OCI-LY1 (cell line): ENCODE results near the gene ADGRV1.
"Not testable (repeated sequence)": the region's sequence is repeated elsewhere in the genome, so short reads cannot be mapped to it uniquely, and the experiment has no call there.

Experiments used
- H2AFZ ChIP-seq: fragments of 200-600 bp; sonication (generic), shearing (Covaris generic); 2 replicates; pipeline ENCODE4 v1.6.0; 2014; ENCODE audit warnings: antibody characterized with exemption, mild to moderate bottlenecking, low read length
- H3F3A ChIP-seq: fragments of 200-600 bp; sonication (generic), shearing (Covaris generic); 2 replicates; pipeline ENCODE4 v1.6.0; 2014; ENCODE audit warnings: mild to moderate bottlenecking, antibody characterized with exemption, low read length, moderate library complexity; ENCODE audit not compliant: insufficient read depth
- H3K27ac ChIP-seq: fragments of 200-600 bp; sonication (generic); 2 replicates; pipeline ENCODE4 v1.5.1; 2014; ENCODE audit warnings: low read length, mixed run types, mild to moderate bottlenecking, low read depth; ENCODE audit not compliant: poor library complexity, severe bottlenecking
- H3K27me3 ChIP-seq: fragments of 200-600 bp; sonication (generic); 2 replicates; pipeline ENCODE4 v1.6.0; 2014; ENCODE audit warnings: antibody characterized with exemption, mild to moderate bottlenecking, low read length, moderate library complexity; ENCODE audit not compliant: insufficient read depth
- H3K36me3 ChIP-seq: fragments of 200-600 bp; sonication (generic); 2 replicates; pipeline ENCODE4 v1.6.1; 2014; ENCODE audit warnings: mild to moderate bottlenecking, antibody characterized with exemption, low read length, moderate library complexity, mixed read lengths; ENCODE audit not compliant: insufficient read depth
- H3K4me1 ChIP-seq: fragments of 200-600 bp; sonication (generic); 2 replicates; pipeline ENCODE4 v1.5.1; 2014; ENCODE audit warnings: mild to moderate bottlenecking, low read length, moderate library complexity; ENCODE audit not compliant: insufficient read depth, severe bottlenecking
- H3K4me2 ChIP-seq: fragments of 200-600 bp; sonication (generic), shearing (Covaris generic); 2 replicates; pipeline ENCODE4 v1.6.1; 2014; ENCODE audit warnings: low read length
- H3K4me3 ChIP-seq: fragments of 200-600 bp; sonication (generic); 2 replicates; pipeline ENCODE4 v1.5.1; 2014; ENCODE audit warnings: low read length, low read depth, mild to moderate bottlenecking, mixed read lengths; ENCODE audit not compliant: poor library complexity, severe bottlenecking
- H3K79me2 ChIP-seq: fragments of 200-600 bp; shearing (Covaris generic); 2 replicates; pipeline ENCODE4 v1.6.1; 2016; ENCODE audit warnings: mixed run types, low read length, mixed read lengths; ENCODE audit not compliant: insufficient read depth
- H3K9ac ChIP-seq: fragments of 200-600 bp; sonication (generic), shearing (Covaris generic); 2 replicates; pipeline ENCODE4 v1.6.1; 2014; ENCODE audit warnings: mild to moderate bottlenecking, low read length, mixed read lengths
- H3K9me2 ChIP-seq: fragments of 200-600 bp; sonication (generic), shearing (Covaris generic); 2 replicates; pipeline ENCODE4 v1.6.1; 2014; ENCODE audit warnings: low read depth, mild to moderate bottlenecking, low read length, mixed read lengths
- H3K9me3 ChIP-seq: fragments of 200-600 bp; shearing (Covaris generic); 2 replicates; pipeline ENCODE4 v1.6.1; 2014; ENCODE audit warnings: low read length, mixed read lengths
- H4K20me1 ChIP-seq: fragments of 200-600 bp; sonication (generic), shearing (Covaris generic); 2 replicates; pipeline ENCODE4 v1.6.0; 2016; ENCODE audit warnings: mild to moderate bottlenecking, low read length; ENCODE audit not compliant: insufficient read depth
- EZH2 ChIP-seq: fragments of 200-600 bp; sonication (generic), shearing (Covaris generic); IDR thresholded peaks from 2 replicates; pipeline ENCODE4 v1.8.0; 2017; ENCODE audit warnings: borderline replicate concordance, mixed run types, mild to moderate bottlenecking, antibody characterized with exemption, low read length, moderate library complexity, mixed read lengths
- TF ChIP-seq, protein P1 (sequence below): fragments of 200-600 bp; sonication (generic), shearing (Covaris generic); IDR thresholded peaks from 2 replicates; pipeline ENCODE4 v1.5.1; 2017; ENCODE audit warnings: mild to moderate bottlenecking, antibody characterized with exemption, low read length, moderate library complexity, mixed read lengths

The ADGRV1 gene

DNA sequence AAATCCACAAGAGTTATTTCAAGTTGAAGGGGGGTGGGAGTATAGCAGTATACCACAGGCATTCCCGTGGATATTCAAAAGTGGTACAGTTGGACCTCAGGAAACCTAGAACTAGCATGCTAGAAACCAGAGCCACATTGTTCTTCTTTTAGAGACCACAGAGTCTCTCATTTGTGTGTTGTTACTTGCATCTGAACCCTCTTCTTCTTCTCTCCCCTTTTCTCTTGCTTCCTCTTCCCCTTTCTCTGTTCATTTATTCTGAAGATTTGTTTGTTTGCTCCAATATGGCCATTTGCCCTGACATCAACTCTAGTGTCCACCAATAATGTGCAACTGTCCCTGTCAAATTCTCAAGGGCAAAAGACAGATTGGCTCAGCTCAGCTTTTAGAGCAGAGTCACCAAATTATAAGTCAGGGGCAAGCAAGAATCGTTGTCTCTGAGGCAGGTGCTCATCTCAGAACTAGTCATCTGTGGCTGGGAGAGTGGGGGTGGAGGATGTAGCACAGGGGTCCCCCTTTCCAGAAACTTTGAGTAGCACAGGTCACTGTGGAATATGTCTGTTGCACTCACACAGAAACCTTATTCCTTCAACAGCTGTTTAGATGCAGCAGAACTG lies 503.5 kb downstream of the ADGRV1 start:
- TF ChIP-seq, protein P1, sequence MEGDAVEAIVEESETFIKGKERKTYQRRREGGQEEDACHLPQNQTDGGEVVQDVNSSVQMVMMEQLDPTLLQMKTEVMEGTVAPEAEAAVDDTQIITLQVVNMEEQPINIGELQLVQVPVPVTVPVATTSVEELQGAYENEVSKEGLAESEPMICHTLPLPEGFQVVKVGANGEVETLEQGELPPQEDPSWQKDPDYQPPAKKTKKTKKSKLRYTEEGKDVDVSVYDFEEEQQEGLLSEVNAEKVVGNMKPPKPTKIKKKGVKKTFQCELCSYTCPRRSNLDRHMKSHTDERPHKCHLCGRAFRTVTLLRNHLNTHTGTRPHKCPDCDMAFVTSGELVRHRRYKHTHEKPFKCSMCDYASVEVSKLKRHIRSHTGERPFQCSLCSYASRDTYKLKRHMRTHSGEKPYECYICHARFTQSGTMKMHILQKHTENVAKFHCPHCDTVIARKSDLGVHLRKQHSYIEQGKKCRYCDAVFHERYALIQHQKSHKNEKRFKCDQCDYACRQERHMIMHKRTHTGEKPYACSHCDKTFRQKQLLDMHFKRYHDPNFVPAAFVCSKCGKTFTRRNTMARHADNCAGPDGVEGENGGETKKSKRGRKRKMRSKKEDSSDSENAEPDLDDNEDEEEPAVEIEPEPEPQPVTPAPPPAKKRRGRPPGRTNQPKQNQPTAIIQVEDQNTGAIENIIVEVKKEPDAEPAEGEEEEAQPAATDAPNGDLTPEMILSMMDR: no peak
- no peak for TF ChIP-seq EZH2
- H3K4me1 ChIP-seq: no peaks in the 10 kb centered on the region
- H3F3A ChIP-seq: no peaks in the 10 kb centered on the region
- no peaks in the 10 kb centered on the region for H3K79me2 ChIP-seq
- H3K4me2 ChIP-seq: no peak overlapping the region
- no peaks in the 10 kb centered on the region for H3K9me3 ChIP-seq
- no peaks in the 10 kb centered on the region for H3K27me3 ChIP-seq
- no peaks in the 10 kb centered on the region for H4K20me1 ChIP-seq
- H3K9ac ChIP-seq: no peak overlapping the region
- H3K9me2 ChIP-seq: no peaks in the 10 kb centered on the region
- H3K36me3 ChIP-seq: no peaks in the 10 kb centered on the region
- no peak overlapping the region for H2AFZ ChIP-seq
- H3K4me3 ChIP-seq: no peak overlapping the region
- H3K27ac ChIP-seq: no peak overlapping the region

DNA sequence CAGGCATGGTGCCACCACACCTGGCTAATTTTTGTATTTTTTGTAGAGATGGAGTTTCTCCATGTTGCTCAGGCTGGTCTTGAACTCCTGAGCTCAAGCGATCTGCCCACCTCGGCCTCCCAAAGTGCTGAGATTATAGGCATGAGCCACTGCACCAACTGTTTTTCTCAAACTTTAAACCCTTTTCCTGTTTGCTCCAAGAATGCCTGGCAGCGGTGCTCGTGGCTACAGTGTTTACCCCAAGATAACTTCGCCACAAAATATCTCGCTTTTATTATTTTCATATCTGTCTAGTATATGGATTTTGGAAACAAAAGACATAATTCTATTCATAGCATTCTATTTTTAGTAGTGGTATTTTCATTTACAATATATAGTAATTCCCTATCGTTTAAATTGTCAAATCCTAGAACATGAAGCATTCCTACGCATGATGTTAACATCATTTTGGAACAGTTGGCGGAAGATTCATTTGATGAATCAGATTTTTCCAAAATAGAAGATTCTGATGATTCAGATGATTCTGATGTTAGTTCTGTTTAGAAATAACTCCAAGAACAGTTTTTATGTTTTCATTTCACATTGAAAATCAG lies 504.6 kb downstream of the ADGRV1 start:
- not testable (repeated sequence) for H3K9me3 ChIP-seq, H3K4me1 ChIP-seq, H3K9ac ChIP-seq, H4K20me1 ChIP-seq, H3K9me2 ChIP-seq, H3F3A ChIP-seq, H3K4me2 ChIP-seq, H3K79me2 ChIP-seq, H3K27ac ChIP-seq, H2AFZ ChIP-seq, H3K36me3 ChIP-seq, H3K4me3 ChIP-seq, H3K27me3 ChIP-seq

DNA sequence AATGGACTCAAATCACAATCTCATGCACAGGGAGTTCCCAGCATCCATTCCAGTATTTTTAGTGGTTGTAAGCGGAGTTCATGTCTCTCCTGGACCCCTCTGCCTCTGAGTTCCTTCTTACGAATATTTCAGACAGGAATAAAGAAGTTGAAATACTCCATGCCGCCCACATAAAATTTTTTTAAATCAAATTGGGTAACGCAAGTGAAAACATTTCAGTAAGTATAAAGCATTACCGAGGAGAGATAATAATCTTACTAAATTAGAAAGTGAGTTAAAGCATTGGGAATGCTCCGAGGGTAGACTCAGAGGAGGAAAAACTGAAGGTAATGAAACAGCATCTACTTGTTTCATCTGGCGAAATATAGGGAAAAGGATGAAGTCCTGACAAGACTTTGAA lies 506.9 kb downstream of the ADGRV1 start:
- H3K36me3 ChIP-seq: no peaks in the 10 kb centered on the region
- no peaks in the 10 kb centered on the region for H3K9me3 ChIP-seq
- no peak overlapping the region for H3K9ac ChIP-seq
- H3K79me2 ChIP-seq: no peaks in the 10 kb centered on the region
- no peak for TF ChIP-seq EZH2
- TF ChIP-seq, protein P1: no peak
- no peaks in the 10 kb centered on the region for H4K20me1 ChIP-seq
- no peak overlapping the region for H3K4me3 ChIP-seq
- no peaks in the 10 kb centered on the region for H3K9me2 ChIP-seq
- H3K27me3 ChIP-seq: no peaks in the 10 kb centered on the region
- no peak overlapping the region for H3K4me2 ChIP-seq
- no peak overlapping the region for H2AFZ ChIP-seq
- H3K4me1 ChIP-seq: no peaks in the 10 kb centered on the region
- H3F3A ChIP-seq: no peaks in the 10 kb centered on the region
- H3K27ac ChIP-seq: no peak overlapping the region

DNA sequence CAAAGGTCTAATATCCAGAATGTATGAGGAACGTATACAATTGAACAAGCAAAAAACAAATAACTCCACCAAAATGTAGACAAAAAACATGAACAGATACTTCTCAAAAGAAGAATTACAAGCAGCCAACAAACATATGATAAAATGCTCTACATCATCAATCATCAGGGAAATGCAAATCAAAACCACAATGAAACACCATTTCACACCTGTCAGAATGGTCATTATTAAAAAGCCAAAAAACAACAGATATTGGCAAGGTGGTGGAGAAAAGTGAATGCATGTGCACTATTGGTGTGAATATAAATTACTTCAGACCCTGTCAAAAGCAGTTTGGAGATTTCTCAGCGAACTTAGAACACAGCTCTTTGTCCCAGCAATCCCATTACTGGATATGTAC lies 510.8 kb downstream of the ADGRV1 start:
- Histone ChIP-seq H2AFZ (no peak overlapping the region), H3K27me3 (no peaks in the 10 kb centered on the region), H3K4me2 (no peak overlapping the region), H3K9me3 (no peaks in the 10 kb centered on the region), H3K36me3 (no peaks in the 10 kb centered on the region), H3K79me2 (no peaks in the 10 kb centered on the region), H3K4me3 (no peak overlapping the region), H3K9ac (no peak overlapping the region), H4K20me1 (no peaks in the 10 kb centered on the region), H3K4me1 (no peaks in the 10 kb centered on the region), H3F3A (no peaks in the 10 kb centered on the region), H3K9me2 (no peaks in the 10 kb centered on the region), H3K27ac (no peak overlapping the region)
- TF ChIP-seq, protein P1: no peak
- TF ChIP-seq EZH2: no peak
